ENCODE results near the gene CYP1B1.
"Not testable (repeated sequence)": the region's sequence is repeated elsewhere in the genome, so short reads cannot be mapped to it uniquely, and the experiment has no call there.

Gene CYP1B1

GRCh38 chr2:38028829-38029228 is 47.1 kb downstream of the CYP1B1 start:
- Histone ChIP-seq H3K4me1 (no peaks in the 10 kb centered on the region), H3K4me2 (ENCODE audit: low read length) (no peak overlapping the region), H3K79me2 (no peaks in the 10 kb centered on the region), H3K4me3 (ENCODE audit: low read depth, low read length) (no peak overlapping the region), H3K9ac (no peak overlapping the region), H3K36me3 (ENCODE audit: control insufficient read depth, insufficient read depth, low read length) (no peaks in the 10 kb centered on the region), H3K9me3 (ENCODE audit: control insufficient read depth, low read length) (no peaks in the 10 kb centered on the region), H3K27ac (no peak overlapping the region), H2AFZ (no peak overlapping the region), H3K27me3 (ENCODE audit: control insufficient read depth, insufficient read depth, low read length) (no peaks in the 10 kb centered on the region)
- TF ChIP-seq CTCF (IDR thresholded peaks at IDR 0.05), result no peak

GRCh38 chr2:38026846-38027245 is 49.1 kb downstream of the CYP1B1 start:
- Histone ChIP-seq H3K4me2 (ENCODE audit: low read length) (no peak overlapping the region), H3K9me3 (ENCODE audit: control insufficient read depth, low read length) (no peaks in the 10 kb centered on the region), H3K79me2 (no peaks in the 10 kb centered on the region), H3K4me1 (no peaks in the 10 kb centered on the region), H3K27me3 (ENCODE audit: control insufficient read depth, insufficient read depth, low read length) (no peaks in the 10 kb centered on the region), H2AFZ (no peak overlapping the region), H3K27ac (no peak overlapping the region), H3K9ac (no peak overlapping the region), H3K36me3 (ENCODE audit: control insufficient read depth, insufficient read depth, low read length) (no peaks in the 10 kb centered on the region), H3K4me3 (ENCODE audit: low read depth, low read length) (no peak overlapping the region)
- TF ChIP-seq CTCF (IDR thresholded peaks at IDR 0.05), result no peak

GRCh38 chr2:38021589-38021988 is 54.4 kb downstream of the CYP1B1 start:
- no peak for TF ChIP-seq CTCF (IDR thresholded peaks at IDR 0.05)
- Histone ChIP-seq H3K79me2 (no peaks in the 10 kb centered on the region), H3K36me3 (ENCODE audit: control insufficient read depth, insufficient read depth, low read length) (no peaks in the 10 kb centered on the region), H3K4me2 (ENCODE audit: low read length) (no peak overlapping the region), H3K9ac (no peak overlapping the region), H3K27me3 (ENCODE audit: control insufficient read depth, insufficient read depth, low read length) (no peaks in the 10 kb centered on the region), H3K4me1 (no peaks in the 10 kb centered on the region), H3K4me3 (ENCODE audit: low read depth, low read length) (no peak overlapping the region), H3K9me3 (ENCODE audit: control insufficient read depth, low read length) (no peaks in the 10 kb centered on the region), H3K27ac (no peak overlapping the region), H2AFZ (no peak overlapping the region)

- not testable (repeated sequence) for H3K36me3 ChIP-seq (ENCODE audit: control insufficient read depth, insufficient read depth, low read length); H3K79me2 ChIP-seq; H3K27me3 ChIP-seq (ENCODE audit: control insufficient read depth, insufficient read depth, low read length); H3K9ac ChIP-seq; H3K27ac ChIP-seq; H3K4me3 ChIP-seq (ENCODE audit: low read depth, low read length); H3K4me2 ChIP-seq (ENCODE audit: low read length); H2AFZ ChIP-seq; H3K9me3 ChIP-seq (ENCODE audit: control insufficient read depth, low read length); H3K4me1 ChIP-seq
These were observed 55.4 kb downstream of the CYP1B1 start for GRCh38 chr2:38020359-38021069.

- no peak for TF ChIP-seq CTCF (IDR thresholded peaks at IDR 0.05)
- H3K4me2 ChIP-seq (ENCODE audit: low read length), result no peak overlapping the region
- no peaks in the 10 kb centered on the region for H3K9me3 ChIP-seq (ENCODE audit: control insufficient read depth, low read length)
These were observed 58.1 kb downstream of the CYP1B1 start for GRCh38 chr2:38017836-38018235.

More at GRCh38 chr2:38017836-38018235, 58.1 kb downstream of the CYP1B1 start:
- H3K27ac ChIP-seq, result no peak overlapping the region
- H3K79me2 ChIP-seq, result no peaks in the 10 kb centered on the region
- H3K4me3 ChIP-seq (ENCODE audit: low read depth, low read length), result no peak overlapping the region
- no peaks in the 10 kb centered on the region for H3K36me3 ChIP-seq (ENCODE audit: control insufficient read depth, insufficient read depth, low read length)
- no peaks in the 10 kb centered on the region for H3K27me3 ChIP-seq (ENCODE audit: control insufficient read depth, insufficient read depth, low read length)
- H3K4me1 ChIP-seq, result no peaks in the 10 kb centered on the region
- no peak overlapping the region for H2AFZ ChIP-seq
- H3K9ac ChIP-seq, result no peak overlapping the region

Data from parathyroid adenoma (tissue), 2 donors.